HG03097 (cell line): ENCODE data around the gene CRIP2.

Source experiments
- ATAC-seq: cut with Tn5 transposase; IDR thresholded peaks from one replicate; pipeline ENCODE4 v1.9.1; 2021; ENCODE audit not compliant: unreplicated experiment, low FRiP score

CRIP2 gene

GRCh38 chr14:105519946-105520698 lies 45.5 kb downstream of the CRIP2 start:
- ATAC-seq: no peak

- no peak for ATAC-seq
These were observed 50.7 kb downstream of the CRIP2 start for GRCh38 chr14:105525326-105525725.

DNA sequence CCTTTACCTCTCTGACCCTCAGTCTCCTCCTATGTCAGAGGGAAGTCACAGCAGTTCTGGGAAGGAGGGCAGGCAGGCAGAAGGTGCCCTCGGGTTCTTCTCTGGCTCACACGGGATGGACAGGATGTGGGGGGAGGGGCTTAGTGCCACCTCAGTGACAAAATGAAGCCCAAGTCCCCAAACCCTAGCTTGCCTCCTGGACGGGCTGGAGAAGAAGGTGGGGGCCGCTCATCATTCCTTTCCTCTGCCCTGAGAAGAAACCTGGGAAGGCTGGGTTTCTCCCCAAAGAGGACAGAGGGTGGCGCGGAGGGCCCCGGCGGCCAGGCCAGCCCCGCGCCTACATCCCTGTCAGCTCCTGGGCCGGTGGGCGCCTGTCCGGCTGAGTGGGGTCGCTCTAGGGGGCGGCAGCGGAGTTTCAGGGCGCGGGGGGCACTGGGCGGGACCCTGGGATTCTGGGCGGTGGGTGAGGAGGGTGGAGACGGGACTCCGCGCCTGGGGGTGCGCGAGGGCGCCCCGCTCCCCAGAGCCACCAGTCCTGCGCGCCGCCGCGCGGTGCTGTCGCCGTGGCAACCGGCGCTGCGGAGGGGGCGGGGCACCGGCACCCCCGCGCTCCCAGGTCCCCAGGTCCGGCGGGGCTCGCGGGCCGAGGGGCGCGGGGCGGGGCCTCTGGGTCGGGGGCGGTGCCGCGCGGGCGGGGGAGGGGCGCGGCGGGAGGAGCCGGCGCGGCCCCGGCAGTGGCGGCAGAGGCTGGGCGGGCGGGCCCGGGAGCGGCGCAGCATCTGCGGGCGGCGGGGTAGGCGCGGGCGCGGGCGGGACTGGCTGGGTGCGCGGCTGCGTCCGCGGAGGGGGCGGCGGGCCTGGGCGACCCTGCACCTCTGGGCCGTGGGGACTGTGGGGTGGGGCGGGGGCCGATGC lies 51.5 kb downstream of the CRIP2 start, which contains the start of gene TMEM121:
TSS of gene TMEM121 (plus strand) at position 723 of the 915 bp plus-strand sequence. CDS start 2,252 bp downstream, outside the sequence.
- ATAC-seq: no peak

GRCh38 chr14:105526776-105527380 lies 52.3 kb downstream of the CRIP2 start:
- no peak for ATAC-seq

GRCh38 chr14:105527381-105527825 lies 52.8 kb downstream of the CRIP2 start:
- ATAC-seq: no peak

DNA sequence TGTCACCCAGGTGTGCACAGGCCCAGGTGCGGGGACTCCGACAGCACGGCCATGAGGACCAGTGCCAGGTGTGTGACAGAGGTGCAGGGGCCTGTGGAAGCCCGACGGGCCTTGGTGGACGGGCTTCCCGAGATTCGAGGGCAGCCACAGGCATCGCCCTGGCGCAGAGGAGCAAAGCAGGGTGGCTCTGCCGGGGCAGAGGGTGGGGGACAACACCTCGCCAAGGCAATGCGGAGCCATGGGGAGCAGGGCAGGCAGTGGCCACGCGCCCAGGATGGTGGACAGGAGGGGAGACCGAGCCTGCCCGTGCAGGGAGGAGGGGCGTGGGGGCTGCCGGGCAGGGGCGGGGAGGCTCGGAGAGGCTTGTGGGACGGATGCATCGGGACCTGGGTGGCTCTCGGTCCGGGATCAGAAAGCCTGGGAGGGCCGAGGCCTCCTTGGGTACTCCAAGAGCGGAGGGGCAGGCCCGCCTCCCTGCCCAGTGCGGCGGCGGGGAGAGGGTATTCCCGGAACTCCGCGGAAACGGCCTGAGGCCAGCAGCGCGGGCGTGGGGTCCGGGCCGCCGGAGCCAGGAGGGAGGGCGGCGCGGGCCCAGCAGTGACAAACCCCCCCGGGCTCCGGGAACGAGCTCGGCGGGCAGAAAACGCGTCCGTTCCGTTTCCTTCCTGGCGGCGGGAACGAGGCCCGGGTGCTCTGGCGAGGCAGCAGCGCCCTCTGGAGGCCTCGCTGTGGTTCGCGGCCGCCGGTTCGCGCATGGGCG lies 53.4 kb downstream of the CRIP2 start:
- ATAC-seq: no peak

DNA sequence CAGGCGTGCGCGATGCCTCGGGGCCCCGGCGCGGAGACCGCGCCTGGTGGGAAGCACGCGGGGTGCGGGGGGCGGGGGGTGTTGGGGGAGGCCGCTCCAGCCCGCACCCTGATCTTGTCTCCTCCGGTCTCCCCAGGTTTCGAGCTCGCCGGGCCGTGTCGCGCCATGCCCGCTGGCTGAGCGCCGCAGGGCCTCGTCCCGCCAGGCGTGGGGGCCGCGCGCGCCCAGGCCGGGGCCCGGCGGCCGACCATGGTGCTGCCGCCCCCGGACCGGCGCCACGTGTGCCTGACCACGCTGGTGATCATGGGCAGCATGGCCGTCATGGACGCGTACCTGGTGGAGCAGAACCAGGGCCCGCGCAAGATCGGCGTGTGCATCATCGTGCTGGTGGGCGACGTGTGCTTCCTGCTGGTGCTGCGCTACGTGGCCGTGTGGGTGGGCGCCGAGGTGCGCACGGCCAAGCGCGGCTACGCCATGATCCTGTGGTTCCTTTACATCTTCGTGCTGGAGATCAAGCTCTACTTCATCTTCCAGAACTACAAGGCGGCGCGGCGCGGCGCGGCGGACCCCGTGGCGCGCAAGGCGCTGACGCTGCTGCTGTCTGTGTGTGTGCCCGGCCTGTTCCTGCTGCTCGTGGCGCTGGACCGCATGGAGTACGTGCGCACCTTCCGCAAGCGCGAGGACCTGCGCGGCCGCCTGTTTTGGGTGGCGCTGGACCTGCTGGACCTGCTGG lies 54.1 kb downstream of the CRIP2 start:
- no peak for ATAC-seq

DNA sequence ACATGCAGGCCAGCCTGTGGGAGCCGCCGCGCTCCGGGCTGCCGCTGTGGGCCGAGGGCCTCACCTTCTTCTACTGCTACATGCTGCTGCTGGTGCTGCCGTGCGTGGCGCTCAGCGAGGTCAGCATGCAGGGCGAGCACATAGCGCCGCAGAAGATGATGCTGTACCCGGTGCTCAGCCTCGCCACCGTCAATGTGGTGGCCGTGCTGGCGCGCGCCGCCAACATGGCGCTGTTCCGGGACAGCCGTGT lies 54.6 kb downstream of the CRIP2 start:
- no peak for ATAC-seq
